Hematopoietic multipotent progenitor cell treated with erythropoietin and hydrocortisone succinate and interleukin-3 and kit ligand, for 15 days (in vitro differentiated cells): ENCODE data around the gene CFAP210.
A peak's percentile ranks its signal among the peaks of the same experiment; 100 is the strongest.
"Not testable (repeated sequence)": the region's sequence is repeated elsewhere in the genome, so short reads cannot be mapped to it uniquely, and the experiment has no call there.

ENCODE experiments used
- DNase-seq: peaks from one replicate; pipeline ENCODE4 v3.0.0-alpha.2; 2015; ENCODE audit warnings: low spot score

The CFAP210 gene

DNA sequence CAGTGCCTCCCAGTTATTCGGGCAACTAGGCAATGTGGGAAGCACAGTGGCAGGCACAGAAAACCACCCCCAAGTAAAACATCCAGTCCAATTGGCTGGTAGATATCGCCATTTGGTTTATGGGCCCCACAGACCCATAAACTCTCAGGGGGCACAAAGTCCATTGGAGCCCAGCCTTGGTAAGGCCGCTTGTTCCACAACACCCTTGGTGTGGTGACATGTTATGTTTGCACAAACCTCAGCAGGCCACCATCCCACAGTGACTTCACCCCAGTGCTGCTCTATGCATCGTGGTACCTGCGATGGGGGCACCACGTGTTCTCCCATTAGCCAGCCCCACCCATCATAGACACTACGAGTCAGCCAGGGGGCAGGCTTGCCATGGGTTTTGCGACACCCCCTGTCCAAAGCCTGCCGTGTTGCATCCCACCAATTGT is 18.6 kb upstream of the CFAP210 start:
- no peak for DNase-seq

DNA sequence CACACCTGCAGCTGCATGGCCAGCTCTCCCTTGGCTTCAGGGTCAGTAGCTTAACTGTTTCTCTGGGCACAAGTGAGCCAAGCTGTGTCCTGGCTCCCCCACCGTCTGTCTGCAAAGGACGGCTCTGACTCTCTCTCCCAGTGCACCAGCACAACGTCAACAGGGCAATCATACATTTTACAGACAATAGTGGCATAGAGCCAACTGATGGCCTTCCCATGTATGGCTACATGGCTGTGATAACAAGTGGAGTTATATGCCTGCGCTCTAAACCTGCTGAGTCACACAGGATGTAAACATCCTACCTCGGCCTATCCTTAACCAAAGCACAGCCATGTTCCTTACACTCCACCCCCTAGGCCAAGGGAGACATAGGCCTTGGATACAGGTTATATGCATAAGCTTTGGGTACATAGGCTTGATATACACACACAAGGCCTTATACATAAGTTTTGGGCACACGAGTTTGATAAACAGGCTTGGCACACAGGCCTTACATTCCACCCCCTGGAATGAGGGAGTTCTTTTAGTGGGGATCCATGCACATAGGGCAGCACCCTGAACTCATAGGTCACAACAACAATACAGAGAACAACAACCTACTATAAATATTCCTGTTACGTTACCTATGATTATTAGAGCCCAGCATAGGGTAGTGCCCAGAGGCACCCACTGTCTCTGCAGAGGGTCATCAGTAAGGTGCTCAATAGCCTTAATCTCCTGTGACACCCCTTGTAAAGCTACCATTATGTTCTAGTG is 17.7 kb upstream of the CFAP210 start:
- no peak for DNase-seq

DNA sequence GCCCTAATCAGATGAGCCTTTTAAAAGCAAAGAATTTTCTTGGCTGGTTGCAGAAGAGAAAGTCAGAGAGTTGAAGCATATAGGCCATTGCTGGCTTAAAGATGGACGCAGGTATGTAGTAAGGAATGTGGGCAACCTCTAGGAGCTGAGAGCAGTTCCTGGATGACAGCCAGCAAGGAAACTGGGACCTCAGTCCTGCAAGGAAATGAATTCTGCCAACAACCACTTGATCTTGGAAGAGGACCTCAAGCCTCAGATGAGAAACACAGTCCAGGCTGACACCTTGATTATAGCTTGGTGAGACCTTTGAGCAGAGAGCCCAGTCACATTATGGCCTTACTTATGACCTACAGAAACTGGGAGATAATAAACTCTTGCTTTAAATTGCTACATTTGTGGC is 15.8 kb upstream of the CFAP210 start:
- DNase-seq = no peak

DNA sequence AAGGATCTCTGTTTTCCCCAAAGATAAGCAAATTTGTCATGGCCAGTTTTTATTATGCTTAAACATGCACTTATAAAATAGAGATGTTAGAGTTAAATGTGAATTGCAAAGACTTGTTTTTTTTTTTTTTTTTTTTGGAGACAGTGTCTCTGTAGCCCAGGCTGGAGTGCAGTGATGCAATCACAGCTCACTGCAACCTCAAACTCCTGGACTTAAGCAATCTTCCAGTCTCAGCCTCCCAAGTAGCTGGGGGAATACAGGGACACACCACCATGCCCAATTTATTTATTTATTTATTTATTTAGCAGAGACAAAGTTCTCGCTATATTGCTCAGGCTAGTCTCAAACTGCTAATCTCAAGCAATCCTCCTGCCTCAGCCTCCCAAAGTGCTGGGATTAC is 15.1 kb upstream of the CFAP210 start:
- no peak for DNase-seq

DNA sequence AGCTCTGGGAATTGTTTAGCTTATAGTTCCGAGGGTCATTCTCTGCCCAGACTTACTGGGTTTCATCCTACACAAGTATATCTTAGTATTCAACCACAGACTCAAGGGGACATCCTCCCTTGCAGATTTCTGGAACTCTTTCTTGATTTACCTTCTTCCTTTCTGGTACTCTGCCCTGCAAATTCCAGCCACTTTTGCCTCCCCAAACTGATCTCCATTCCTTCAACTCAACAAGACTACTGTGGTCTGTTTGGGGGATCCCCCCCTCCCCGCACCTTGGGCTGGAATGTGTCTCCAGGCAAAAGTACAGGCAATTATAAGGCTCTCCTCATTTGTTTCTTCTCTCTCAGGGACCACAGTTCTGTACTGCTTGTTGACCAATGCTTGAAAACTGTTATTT is 13.4 kb upstream of the CFAP210 start:
- DNase-seq = no peak

DNA sequence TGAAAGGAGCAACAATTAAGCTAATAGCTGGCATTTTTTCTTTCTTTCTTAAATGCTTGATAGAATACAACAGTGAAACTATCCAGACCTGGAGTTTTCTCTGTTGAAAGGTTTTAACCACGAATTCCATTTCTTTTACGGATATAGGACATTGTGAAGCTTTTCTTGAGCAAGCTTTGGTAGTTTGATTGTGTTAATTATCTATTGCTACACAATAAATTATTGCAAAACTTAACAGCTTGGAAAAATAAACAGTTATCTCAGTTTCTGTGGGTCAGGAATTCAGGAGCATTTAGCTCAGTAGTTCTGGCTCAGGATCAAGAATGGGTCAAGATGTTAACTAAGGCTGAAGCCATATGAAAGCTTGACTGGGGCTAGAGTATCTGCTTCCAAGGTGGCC is 11.7 kb upstream of the CFAP210 start:
- DNase-seq = no peak

DNA sequence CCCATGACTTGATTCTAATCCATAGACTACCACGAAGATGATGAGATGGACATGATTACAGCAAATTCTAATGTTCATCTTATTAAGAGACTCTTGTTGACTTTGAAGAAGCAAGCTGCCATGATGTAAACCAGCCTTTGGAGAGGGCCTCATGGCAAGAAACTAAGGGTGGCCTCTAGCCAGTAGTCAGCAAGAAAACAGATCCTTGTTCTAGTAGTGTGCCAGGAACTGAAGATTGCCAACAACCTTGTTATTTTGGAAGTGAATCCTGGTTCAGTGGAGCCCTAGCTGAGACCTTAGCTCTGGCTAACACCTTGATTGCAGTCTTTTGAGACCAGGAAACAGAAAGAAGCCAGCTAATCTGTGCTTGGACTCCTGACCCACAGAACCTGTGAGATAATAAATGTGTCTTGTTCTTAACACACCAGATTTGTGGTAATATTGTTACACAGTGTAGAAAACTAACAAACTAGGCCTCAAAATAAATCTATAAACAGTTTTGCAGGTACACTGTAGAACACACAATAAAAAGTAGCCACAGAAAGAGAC is 10.0 kb upstream of the CFAP210 start:
- DNase-seq = no peak

DNA sequence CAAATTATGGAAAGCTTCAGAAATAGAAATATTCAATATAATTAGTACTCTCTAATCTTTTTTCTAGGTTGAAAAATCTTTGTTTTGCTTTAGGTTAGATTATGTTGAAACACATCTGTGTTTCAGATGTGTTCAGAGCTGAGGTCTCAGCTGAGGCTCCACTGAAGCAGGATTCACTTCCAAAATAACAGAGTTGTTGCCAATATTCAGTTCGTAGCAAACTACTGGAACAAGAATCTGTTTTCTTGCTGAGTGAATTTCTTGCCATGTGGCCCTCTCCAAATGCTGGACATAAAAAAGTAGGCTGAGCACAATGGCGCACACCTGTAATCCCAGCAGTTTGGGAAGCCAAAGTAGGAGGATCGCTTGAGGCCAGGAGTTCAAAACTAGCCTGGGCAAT is 8.8 kb upstream of the CFAP210 start:
- DNase-seq = no peak

DNA sequence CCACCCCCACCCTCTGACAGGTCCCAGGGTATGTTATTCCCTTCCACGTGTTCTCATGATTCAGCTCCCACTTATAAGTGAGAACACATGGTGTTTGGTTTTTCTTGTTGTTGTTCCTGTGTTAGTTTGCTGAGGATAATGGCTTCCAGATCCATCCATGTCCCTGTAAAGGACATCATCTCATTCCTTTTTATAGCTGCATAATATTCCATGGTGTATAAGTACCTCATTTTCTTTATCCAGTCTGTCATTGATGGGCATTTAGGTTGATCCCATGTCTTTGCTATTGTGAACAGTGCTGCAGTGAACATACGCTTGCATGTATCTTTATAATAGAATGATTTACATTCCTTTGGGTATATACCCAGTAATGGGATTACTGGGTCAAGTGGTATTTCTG is 5.0 kb upstream of the CFAP210 start:
- not testable (repeated sequence) for DNase-seq

DNA sequence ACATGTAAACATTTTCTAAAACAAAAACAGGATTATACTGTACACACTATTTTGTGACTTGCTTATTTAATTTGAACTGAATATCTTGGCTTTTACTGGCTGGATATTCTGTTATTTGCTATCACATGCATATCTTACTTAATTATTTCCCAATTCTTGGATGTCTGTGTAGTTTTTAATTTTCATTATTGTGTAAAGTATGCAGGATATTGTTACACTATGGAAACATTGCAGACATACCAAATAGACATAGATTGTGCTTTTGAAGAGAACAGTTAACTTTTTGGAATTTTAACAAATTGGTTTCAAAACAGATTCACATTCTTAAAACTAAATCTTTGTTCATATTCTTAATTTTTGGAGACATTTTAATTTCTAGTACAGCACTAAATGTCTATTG is 2.2 kb upstream of the CFAP210 start:
- DNase-seq = no peak

DNA sequence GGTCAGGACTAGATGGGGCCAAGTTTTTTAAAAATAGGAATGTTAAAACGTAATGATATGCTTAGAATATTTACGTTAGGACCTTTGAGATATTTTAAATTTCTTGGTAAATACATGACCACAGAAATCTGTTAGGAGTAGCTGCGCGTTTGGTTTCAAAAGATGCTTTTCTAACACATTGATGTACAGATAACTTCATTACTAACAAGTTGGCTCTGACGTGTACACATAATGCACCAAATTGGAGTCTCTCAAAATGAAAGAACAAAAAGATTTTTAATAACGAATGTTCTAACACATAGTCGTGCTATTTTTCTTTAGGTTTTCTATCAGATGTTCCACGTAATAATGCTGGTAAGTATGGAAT is 672 bp upstream of the CFAP210 start:
- DNase-seq = peak; percentile 9

DNA sequence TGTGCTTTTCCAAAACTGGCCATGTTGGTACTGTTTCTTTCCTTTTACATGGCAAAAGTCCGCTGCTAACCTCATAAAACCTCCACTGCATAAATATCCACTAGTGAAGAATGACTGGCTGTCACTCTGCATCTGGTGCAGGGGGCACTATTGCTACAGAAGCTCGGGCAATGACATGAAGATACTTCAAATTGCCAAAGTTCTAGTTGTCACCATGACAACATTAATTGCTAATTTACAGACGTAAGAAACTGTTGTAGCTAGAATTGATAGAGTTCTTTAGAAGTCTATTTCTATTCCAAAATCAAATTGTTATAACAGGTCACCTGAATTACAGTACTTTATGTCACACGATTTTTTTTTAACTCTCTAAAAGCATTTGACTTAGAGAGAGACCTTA is 845 bp downstream of the CFAP210 start:
- DNase-seq = peak; percentile 11

DNA sequence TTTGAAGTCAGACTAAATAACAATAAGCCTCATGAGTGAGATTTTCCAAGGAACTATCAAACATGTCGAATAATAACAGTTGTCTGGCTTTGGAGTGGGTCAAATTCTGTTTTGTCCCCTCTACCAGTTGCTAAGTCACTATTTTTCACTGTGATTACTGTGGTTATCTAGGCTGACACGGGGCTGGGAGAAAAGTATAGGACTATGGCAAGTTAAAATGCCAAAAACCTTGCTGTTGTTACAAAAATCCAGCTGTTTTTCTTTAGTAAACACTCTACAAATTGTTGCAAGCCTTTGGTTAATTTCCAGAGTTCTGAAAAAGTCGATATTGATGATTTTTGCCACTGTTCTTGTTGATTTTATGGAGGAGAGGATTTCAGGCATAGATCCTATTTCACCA is 1.5 kb downstream of the CFAP210 start:
- DNase-seq = no peak

DNA sequence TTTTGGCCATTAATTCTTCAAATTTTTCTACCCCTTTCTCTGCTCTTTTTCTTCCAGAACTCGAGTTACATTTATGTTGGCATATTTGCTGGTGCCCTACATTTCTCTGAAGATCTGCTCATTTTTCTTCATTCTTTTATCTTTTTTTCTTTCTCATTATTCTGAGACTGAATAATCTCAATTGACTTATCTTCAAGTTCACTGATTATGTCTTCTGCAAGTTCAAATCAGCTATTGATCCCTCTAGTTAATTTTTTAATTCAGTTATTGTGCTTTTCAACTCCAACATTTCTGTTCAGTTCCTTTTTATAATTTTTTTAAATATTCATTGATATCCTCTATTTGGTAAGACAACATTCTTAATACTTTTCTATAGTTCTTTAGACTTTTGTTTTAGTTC is 3.2 kb downstream of the CFAP210 start:
- DNase-seq = no peak

DNA sequence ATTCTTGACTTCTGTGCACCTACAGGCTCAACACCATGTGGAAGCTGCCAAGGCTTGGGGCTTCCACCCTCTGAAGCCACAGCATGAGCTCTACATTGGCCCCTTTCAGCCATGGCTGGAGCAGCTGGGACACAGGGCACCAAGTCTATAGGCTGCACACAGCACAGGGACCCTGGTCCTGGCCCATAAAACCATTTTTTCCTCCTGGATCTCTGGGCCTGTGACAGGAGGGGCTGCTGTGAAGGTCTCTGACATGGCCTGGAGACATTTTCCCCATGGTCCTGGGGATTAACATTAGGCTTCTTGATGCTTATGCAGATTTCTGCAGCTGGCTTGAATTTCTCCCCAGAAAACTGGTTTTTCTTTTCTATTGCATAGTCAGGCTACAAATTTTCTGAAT is 6.3 kb downstream of the CFAP210 start:
- not testable (repeated sequence) for DNase-seq

DNA sequence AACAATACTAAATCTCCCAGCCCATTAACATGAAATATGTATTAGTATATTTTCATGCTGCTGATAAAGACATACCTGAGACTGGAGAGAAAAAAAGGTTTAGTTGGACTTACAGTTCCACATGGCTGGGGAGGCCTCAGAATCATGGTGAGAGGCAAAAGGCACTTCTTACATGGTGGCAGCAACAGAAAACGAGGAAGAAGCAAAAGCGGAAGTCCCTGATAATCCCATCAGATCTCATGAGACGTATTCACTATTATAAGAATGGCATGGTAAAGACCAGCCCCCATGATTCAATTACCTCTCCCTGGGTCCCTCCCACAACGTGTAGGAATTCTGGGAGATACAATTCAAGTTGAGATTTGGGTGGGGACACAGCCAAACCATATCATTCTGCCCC is 7.4 kb downstream of the CFAP210 start:
- not testable (repeated sequence) for DNase-seq

DNA sequence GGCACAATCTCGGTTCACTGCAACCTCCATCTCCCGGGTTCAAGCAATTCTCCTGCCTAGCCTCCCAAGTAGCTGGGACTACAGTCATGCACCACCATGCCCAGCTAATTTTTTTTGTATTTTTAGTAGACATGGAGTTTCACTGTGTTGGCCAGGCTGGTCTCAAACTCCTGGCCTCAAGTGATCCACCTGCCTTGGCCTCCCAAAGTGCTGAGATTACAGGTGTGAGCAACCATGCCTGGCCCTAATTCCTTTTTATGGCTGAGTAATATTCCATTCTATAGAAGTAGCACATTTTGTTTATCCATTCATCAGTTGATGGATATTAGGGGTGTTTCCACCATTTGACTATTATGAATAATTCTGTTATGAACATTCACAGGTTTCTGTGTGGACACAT is 9.5 kb downstream of the CFAP210 start:
- DNase-seq = not testable (repeated sequence)

DNA sequence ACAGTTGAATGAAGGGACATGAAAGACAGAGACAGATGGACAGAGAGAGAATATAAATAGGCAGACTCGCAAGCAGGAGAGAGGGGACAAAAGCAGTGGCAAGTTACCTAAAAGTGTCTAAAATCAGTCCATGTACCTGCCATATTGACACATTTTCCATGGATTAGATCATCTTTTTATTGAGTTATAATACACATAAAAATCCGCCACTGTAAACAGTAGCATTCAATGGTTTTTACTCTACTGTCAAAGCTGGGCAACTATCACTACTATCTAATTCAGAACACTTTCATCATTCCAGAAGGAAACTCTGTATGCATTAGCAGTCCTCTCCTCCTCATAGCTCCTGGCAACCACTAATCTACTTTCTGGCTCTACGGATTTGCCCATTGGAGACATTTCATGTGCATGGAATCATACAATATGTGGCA is 10.1 kb downstream of the CFAP210 start:
- no peak for DNase-seq

DNA sequence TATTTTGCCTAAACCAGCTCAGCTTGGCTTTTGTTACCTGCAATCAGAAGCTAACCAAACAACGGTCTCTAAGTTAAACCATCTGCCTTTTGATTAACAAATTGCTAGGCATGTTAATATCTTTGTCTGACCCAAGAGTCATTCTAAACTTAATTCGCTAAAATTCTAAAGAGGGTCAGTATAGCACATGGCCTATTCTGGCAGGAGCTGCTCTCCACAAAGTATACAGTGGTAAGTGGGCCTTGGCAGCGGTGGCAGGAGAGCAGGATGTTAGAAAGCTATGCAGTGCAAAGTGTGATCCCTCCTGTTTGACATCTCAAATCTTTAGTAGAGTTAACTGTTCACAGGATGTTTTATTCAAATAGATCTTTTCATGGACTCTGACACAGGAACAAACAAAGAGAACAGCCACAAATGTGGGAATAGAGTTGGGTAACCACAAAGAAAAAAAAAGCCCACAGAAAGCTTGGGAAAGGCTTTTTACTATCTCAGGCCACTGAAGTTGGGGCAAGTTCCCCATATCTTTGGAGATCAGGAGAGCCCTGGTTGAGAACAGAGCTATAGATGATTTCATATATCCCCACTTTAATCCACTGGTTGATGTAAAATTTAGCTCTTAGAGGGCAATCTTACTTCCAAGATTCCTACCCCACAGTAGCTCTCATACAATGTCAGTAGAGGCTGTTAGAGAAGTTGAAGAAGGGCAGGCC is 10.6 kb downstream of the CFAP210 start:
- DNase-seq = no peak

DNA sequence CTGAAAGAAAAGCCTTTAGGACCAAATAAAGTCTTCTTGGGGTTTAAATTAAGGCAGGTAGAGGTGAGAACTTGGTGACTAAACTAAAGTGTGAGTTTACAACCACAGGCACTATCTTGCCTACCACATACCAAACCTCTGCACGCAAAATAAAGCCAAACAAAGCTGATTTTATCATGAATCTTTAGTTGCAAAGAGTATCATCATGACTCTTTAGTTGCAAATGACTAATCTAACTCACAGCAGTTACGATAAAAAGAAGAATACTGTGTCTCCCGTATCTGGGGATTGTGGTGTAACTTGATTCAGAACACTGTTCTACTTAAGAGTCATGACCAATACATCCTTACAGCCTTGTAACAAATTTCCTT is 11.2 kb downstream of the CFAP210 start:
- no peak for DNase-seq

DNA sequence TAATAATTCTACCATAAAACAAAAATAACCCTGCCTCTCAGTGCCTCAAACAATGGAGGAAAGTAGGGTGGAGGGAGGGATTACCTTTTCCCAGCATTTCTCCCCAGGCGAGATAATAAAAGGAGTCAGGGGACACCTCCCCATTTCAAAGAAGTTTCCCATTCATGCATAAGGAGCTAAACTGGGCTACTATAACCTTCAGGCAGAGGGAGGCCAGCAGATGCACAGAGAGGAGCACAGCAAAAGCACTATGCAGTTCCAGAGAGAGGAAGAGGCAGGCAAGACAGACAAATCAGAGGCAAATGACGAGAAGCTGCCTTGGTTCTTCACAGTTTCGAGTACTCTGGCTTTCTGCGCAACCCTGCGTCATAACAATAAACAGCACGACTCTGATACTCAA is 17.4 kb downstream of the CFAP210 start:
- no peak for DNase-seq

DNA sequence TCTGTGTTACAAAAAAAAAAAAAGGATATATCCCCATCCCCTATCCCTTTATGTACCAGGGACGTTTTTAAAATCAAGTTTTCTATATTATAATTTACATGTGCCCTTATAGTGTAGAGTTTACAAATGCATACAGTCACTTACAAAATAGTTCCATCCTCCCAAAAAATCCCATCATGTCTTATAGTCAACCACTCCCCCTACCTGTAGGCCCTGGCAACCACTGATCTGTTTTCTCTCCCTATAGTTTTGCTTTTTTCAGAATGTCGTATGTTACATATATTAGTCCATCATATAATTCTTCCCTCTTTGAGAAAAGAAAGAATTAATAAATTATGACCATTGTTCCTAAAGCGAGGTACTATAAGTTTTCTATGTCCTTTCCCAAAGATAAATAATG is 17.8 kb downstream of the CFAP210 start:
- no peak for DNase-seq

DNA sequence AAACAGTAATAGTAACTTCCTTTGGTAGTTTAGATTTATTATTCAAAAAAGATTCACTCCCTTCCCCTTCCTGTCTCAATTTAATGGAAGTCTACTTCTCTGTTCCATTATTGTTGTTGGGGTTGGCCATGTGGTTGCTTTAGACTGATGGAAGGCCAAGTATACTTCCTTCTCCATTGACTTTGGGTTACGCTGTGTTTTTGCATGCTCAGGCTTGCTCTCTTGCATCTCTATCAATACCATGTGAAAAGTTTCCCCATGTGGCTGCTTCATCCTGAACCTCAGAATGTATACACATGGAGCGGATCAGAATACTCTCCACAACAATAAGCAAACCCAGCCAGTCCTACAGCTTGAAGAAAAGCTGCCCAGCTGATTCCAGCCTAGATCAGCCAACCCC is 20.3 kb downstream of the CFAP210 start:
- DNase-seq = no peak

DNA sequence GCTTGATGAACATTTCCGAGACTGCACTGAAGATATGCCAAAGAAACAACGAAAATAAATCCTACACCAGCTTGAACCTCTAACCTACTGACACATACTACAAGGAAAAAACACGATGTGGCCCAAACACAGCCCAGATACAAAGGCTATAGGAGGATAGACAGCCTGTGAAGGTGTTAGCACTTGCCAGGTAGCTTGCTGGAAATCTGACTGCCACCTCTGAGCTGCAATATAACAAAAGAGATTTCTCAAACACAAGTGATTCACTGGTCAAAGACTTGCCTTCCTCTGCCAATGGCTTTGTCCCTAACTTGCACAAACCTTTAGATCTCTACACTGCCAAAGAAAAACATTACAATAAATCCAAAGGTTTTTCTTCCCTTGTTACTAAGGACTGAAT is 21.1 kb downstream of the CFAP210 start:
- DNase-seq = no peak
